ENCODE data around the gene LAMA2. TPM values are rescaled to one million over a fixed set of nuclear protein-coding genes. Genes with fewer than 3 reads are reported as not detected.

LAMA2 gene
- total and polyA plus RNA-seq, 2 of the 8 experiments (the other 6 are each of a cell fraction or from before 2014, with no cell fraction given): 1.3 to 3.8 TPM

GRCh38 chr6:129197154-129197553 is 314.2 kb downstream of the LAMA2 start:
- WGBS, 2 experiments (ENCODE audit: extremely low coverage in 1 of 2, insufficient coverage in 1 of 2, insufficient read length in 1 of 2, insufficient replicate concordance in 2 of 2, low coverage in 1 of 2, low lambda C conversion rate in 2 of 2, missing lambda C conversion rate in 1 of 2): 70% methylated on average over 4 of the region's 4 CpGs; no CpG with 5 or more reads in 1 of the 2 experiments
- no peak overlapping the region for H2BK5ac ChIP-seq (ENCODE audit: low read depth, low read length)
- ChIA-PET POLR2A (ENCODE audit: partially characterized antibody) (no interaction called here), CTCF (ENCODE audit: partially characterized antibody) (interaction anchor here (0.9 to 1.4 kb wide), 2 partner anchors 42 to 277 kb away, joined by 3 read pairs; no protein-coding TSS in a partner anchor)
- no peaks in the 10 kb centered on the region for H3K9me3 ChIP-seq (ENCODE audit: insufficient read depth in 2 of 2, low read depth in 1 of 2, low read length in 1 of 2)
- H3K79me1 ChIP-seq (ENCODE audit: low read depth, low read length): no peaks in the 10 kb centered on the region
- FAIRE-seq: peak; percentile 85
- H3K23ac ChIP-seq (ENCODE audit: insufficient read length): no peak overlapping the region
- H3K14ac ChIP-seq (ENCODE audit: insufficient read length): no peak overlapping the region
- H3K79me2 ChIP-seq (ENCODE audit: control insufficient read depth in 1 of 2, insufficient read depth in 2 of 2, low read length in 2 of 2): no peaks in the 10 kb centered on the region
- no peaks in the 10 kb centered on the region for H3K27me3 ChIP-seq (replicated peaks in 1 of 4; ENCODE audit: control insufficient read depth in 3 of 4, extremely low read depth in 1 of 4, insufficient read depth in 3 of 4, low read length in 3 of 4)
- H4K5ac ChIP-seq (ENCODE audit: insufficient read length, low read depth, low read length): no peak overlapping the region
- no peak overlapping the region for H2AK5ac ChIP-seq (ENCODE audit: low read depth, low read length)
- H3K23me2 ChIP-seq (ENCODE audit: low read depth, low read length): no peaks in the 10 kb centered on the region
- H2BK120ac ChIP-seq (replicated peaks; ENCODE audit: low read depth, low read length): no peak overlapping the region
- H4K8ac ChIP-seq (ENCODE audit: extremely low read depth, insufficient read depth, low read length): no peak overlapping the region
- TF ChIP-seq SRF (IDR thresholded peaks at IDR 0.05; ENCODE audit: low read depth, low read length) (peak; percentile 11; the same call in 1 of the 2 replicates), CHD2 (IDR thresholded peaks at IDR 0.05; ENCODE audit: low read length) (no peak), RBBP5 (IDR thresholded peaks at IDR 0.05; ENCODE audit: borderline replicate concordance, low read depth, low read length) (no peak)
- no peaks in the 10 kb centered on the region for H3K36me3 ChIP-seq (ENCODE audit: control insufficient read depth in 2 of 4, insufficient read depth in 4 of 4, low read length in 3 of 4)
- no peak overlapping the region for H3K27ac ChIP-seq (ENCODE audit: low read depth, low read length)
- no peaks in the 10 kb centered on the region for H4K20me1 ChIP-seq (replicated peaks in 1 of 2; ENCODE audit: control insufficient read depth in 1 of 2, insufficient read depth in 2 of 2, low read length in 2 of 2)
- H3K4me2 ChIP-seq (ENCODE audit: insufficient read depth in 1 of 2, low read depth in 2 of 2, low read length in 2 of 2): peak overlapping the region in 1 of 2 experiments; percentile 35; a peak in 1 of 4 replicates
- H2AFZ ChIP-seq (ENCODE audit: low read length): no peak overlapping the region
- no peak overlapping the region for H3K56ac ChIP-seq (replicated peaks; ENCODE audit: insufficient read length, low read depth, low read length)
- no peak overlapping the region for H2BK12ac ChIP-seq (ENCODE audit: low read depth, low read length)
- no peak overlapping the region; a peak in 1 of 8 replicates for H3K4me3 ChIP-seq (ENCODE audit: extremely low read depth in 1 of 4, insufficient read depth in 2 of 4, low read depth in 3 of 4, low read length in 4 of 4)
- no peak overlapping the region for H3K18ac ChIP-seq (ENCODE audit: extremely low read depth, low read length)
- no peak overlapping the region for H2BK20ac ChIP-seq (ENCODE audit: low read length)
- H2BK15ac ChIP-seq (ENCODE audit: low read length): no peak overlapping the region
- no peak for DNase-seq (ENCODE audit: low read depth in 1 of 2, low spot score in 2 of 2)
- peaks cover 0 to 11% (median 6%) of the 10 kb centered on the region in 4 experiments; a peak in 3 of 7 replicates for H3K4me1 ChIP-seq (replicated peaks in 1 of 4; ENCODE audit: control insufficient read depth in 3 of 4, insufficient read depth in 4 of 4, low read length in 3 of 4)
- no peak overlapping the region for H3K9ac ChIP-seq (replicated peaks in 1 of 4; ENCODE audit: extremely low read depth in 1 of 4, low read depth in 3 of 4, low read length in 3 of 4)
- H4K91ac ChIP-seq (replicated peaks; ENCODE audit: insufficient read length, low read length): no peak overlapping the region
- no peak overlapping the region for H3K4ac ChIP-seq (replicated peaks; ENCODE audit: insufficient read length, low read depth, low read length)
